GM10266 (cell line): ENCODE data around the gene RGPD8.
"Not testable (repeated sequence)": the region's sequence is repeated elsewhere in the genome, so short reads cannot be mapped to it uniquely, and the experiment has no call there.

Source experiments
- DNase-seq: peaks from one replicate; pipeline ENCODE4 v3.0.0; 2012; ENCODE audit errors: extremely low spot score
- CTCF ChIP-seq: IDR thresholded peaks from 2 replicates; pipeline ENCODE4 v1.5.1; 2012; ENCODE audit warnings: mild to moderate bottlenecking, low read depth; ENCODE audit not compliant: control insufficient read depth, insufficient read depth; ENCODE audit errors: missing control alignments

The RGPD8 gene

GRCh38 chr2:112424553-112424952 is 8.9 kb downstream of the RGPD8 start:
- not testable (repeated sequence) for DNase-seq

GRCh38 chr2:112416860-112417259 is 16.6 kb downstream of the RGPD8 start:
- not testable (repeated sequence) for DNase-seq

DNA sequence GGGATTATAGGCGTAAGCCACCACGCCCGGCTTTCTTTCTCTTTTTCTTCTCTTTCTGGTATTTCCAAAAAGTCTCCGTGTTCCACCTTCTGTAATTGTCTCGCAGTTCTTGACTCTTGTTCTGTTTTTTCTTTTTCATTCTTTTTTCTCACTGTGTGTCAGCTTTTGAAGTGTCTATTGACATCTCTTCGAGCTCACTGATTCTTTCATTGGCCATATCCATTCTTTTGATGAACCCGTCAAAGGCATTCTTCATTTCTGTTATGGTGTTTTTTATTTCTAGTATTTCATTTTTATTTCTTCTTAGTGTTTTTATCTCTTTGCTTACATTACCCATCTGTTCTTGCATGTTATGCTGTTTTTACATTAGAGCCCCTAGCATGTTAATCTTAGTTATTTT is 73.4 kb downstream of the RGPD8 start:
- not testable (repeated sequence) for DNase-seq

GRCh38 chr2:112354335-112354734 is 79.1 kb downstream of the RGPD8 start:
- not testable (repeated sequence) for DNase-seq

- not testable (repeated sequence) for DNase-seq
Observed at GRCh38 chr2:112352809-112353603, 80.4 kb downstream of the RGPD8 start.

- DNase-seq = not testable (repeated sequence)
Observed at GRCh38 chr2:112352292-112352691, 81.2 kb downstream of the RGPD8 start.

GRCh38 chr2:112345030-112346027 is 88.1 kb downstream of the RGPD8 start:
- TF ChIP-seq CTCF = no peak
- no peak for DNase-seq

DNA sequence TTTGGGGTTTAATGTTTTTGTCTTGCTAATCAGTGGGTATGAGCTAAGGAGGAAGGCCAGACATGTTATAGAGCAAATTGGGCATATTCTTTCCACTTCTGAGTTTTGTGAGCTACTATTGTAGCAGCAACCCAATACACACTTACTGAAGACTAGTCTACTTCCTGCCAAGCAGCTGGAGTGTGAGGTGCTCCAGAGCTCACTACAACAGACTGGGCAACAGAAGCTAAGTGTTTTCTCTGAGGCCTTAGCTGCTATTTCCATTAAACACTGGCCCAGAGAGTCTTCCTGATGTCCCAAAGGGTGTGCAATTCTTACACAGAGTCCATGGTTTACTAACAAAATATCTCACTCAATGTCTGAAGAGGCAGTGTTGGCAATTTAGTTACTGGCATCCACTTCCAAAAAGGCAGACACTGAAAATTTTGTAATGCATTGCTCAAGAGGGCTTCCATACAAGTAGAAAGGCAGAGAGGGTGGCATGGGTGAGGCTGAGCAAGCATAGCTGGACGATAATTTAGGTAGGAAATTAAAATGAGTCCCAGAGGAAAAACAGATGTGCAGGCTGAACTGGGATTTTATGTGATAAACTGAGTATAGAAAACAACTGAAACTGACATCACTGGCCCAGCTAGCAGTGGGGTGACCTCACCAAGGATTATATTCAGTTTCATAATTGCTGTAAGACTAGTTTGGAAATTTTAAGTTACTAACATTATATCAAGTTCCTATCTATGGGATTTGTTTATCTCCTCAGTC is 89.4 kb downstream of the RGPD8 start:
- DNase-seq = peak; percentile 22
- TF ChIP-seq CTCF = no peak

DNA sequence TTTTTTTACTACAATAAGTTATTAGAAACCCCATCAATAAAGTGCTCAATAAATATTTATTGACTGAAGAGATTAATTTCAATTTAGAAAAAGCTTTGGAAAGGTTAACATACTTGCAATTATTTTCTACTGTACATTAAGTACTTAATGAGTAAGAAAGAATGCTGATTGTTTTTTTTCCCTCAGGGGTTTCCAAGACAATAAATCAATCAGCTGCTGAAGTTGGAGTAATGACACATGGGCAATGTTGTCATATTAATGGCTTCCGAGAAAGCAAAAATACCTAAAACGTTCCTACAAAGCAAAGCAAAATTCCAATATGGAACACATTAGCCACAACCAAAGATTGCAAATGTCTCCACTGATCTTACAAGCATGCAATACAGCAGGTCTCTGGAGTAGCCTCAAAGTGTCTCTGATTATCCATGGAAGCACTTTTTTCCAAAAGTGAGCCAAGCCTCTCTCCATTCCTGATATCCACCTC is 91.3 kb downstream of the RGPD8 start:
- no peak for TF ChIP-seq CTCF
- DNase-seq = no peak

GRCh38 chr2:112340475-112341267 is 92.8 kb downstream of the RGPD8 start:
- TF ChIP-seq CTCF = no peak
- no peak for DNase-seq
